Keratinocyte (primary cell): ENCODE data around the gene CNTNAP2.

ENCODE experiments used
- EZH2 ChIP-seq: IDR thresholded peaks from one replicate; pipeline ENCODE4 v1.6.1; 2012; ENCODE audit warnings: inconsistent platforms, mild to moderate bottlenecking, low read length, moderate library complexity
- TF ChIP-seq, protein P1 (sequence below), 3 experiments: IDR thresholded peaks in 1 of 3; conservative IDR thresholded peaks in 1 of 3; optimal IDR thresholded peaks in 1 of 3; 2 replicates in 2 of 3; 3 replicates in 1 of 3; pipeline versions ENCODE3 to v1.5.1; 2011; ENCODE audit warnings: low read length in 3 of 3, mild to moderate bottlenecking in 3 of 3, moderate library complexity in 2 of 3, control low read depth in 1 of 3, inconsistent platforms in 1 of 3; ENCODE audit not compliant: insufficient read depth in 2 of 3; ENCODE audit errors: extremely low read depth in 1 of 3

DNA sequence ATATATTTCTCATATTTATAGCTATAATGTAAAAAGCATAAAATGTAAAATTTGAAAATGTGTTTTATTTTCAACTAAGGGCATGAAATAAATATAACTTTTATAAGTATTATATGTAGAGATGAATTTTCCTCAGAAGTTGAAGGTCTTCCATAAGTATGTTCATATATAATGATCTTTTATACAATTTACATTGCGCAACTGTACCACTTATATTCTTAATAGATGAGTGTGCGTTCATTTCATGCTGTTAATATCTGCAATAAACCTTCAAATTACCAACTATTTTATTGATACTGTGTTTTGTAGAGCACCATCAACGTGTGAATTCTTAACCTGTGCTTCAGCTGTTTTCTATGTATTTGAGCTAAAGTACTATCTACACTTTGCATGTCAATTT lies 285.3 kb downstream of the CNTNAP2 start:
- no peak for TF ChIP-seq EZH2
- TF ChIP-seq, protein P1, sequence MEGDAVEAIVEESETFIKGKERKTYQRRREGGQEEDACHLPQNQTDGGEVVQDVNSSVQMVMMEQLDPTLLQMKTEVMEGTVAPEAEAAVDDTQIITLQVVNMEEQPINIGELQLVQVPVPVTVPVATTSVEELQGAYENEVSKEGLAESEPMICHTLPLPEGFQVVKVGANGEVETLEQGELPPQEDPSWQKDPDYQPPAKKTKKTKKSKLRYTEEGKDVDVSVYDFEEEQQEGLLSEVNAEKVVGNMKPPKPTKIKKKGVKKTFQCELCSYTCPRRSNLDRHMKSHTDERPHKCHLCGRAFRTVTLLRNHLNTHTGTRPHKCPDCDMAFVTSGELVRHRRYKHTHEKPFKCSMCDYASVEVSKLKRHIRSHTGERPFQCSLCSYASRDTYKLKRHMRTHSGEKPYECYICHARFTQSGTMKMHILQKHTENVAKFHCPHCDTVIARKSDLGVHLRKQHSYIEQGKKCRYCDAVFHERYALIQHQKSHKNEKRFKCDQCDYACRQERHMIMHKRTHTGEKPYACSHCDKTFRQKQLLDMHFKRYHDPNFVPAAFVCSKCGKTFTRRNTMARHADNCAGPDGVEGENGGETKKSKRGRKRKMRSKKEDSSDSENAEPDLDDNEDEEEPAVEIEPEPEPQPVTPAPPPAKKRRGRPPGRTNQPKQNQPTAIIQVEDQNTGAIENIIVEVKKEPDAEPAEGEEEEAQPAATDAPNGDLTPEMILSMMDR (optimal IDR thresholded peaks at IDR 0.05 in 1 of 3, IDR thresholded peaks at IDR 0.05 in 1 of 3, conservative IDR thresholded peaks at IDR 0.05 in 1 of 3; ENCODE audit: extremely low read depth in 1 of 3, insufficient read depth in 2 of 3, low read length in 3 of 3), result no peak
